GM12878 (cell line): ENCODE measurements around the gene MMP10. TPM values are rescaled to one million over a fixed set of nuclear protein-coding genes. Genes with fewer than 3 reads are reported as not detected.

ENCODE experiments used
- ATAC-seq: fragments of 200-7000 bp; cut with Tn5 transposase; 3 replicates; pipeline ENCODE4 v1.9.1; 2020; ENCODE audit warnings: mild to moderate bottlenecking, moderate library complexity
- BruUV-seq: library from RNA; stranded (reverse); fragments of 400-500 nt; replicated peaks from 2 replicates; lab custom pipeline; 2021; lab: Mats Ljungman, UMichigan
- CTCF ChIA-PET: fragments of 300-600 bp; sonication (Branson Sonifier 250); formaldehyde crosslinking; extraction: SDS; loops from one replicate; lab custom pipeline; 2021; ENCODE audit warnings: inconsistent platforms; lab: Yijun Ruan, JAX
- POLR2A ChIA-PET: fragments of 350-600 bp; formaldehyde crosslinking; extraction: SDS; loops from one replicate; lab custom pipeline; 2021; ENCODE audit warnings: inconsistent platforms; lab: Charles Lee
- RAD21 ChIA-PET: fragments of 300-600 bp; sonication (Branson Sonifier 250); formaldehyde crosslinking; loops from one replicate; lab custom pipeline; 2023; ENCODE audit warnings: antibody characterized with exemption; ENCODE audit not compliant: unreplicated experiment; lab: Charles Lee
- SMC1A ChIA-PET: fragments of 300-600 bp; sonication (Branson Sonifier 250); formaldehyde crosslinking; loops from one replicate; lab custom pipeline; 2023; ENCODE audit not compliant: unreplicated experiment, uncharacterized antibody; lab: Charles Lee
- DNase-seq: peaks from one replicate; pipeline ENCODE4 v3.0.0-alpha.2; 2011; ENCODE audit warnings: low read depth, low spot score
- FAIRE-seq: peaks from 3 replicates; lab custom pipeline; 2011; peaks lifted over from hg19 to GRCh38; lab: Jason Lieb, UNC
- H2AFZ ChIP-seq: 2 replicates; pipeline ENCODE4 v1.6.0; 2011; ENCODE audit warnings: low read depth, low read length, control low read depth; ENCODE audit not compliant: control insufficient read depth
- H3K27ac ChIP-seq: 2 replicates; pipeline ENCODE4 v1.5.1; 2011; ENCODE audit warnings: control low read depth; ENCODE audit not compliant: control insufficient read depth, insufficient read depth
- H3K27me3 ChIP-seq, 2 experiments: replicated peaks in 1 of 2; 2 replicates each; pipeline versions ENCODE4 v1.6.0 to v1.6.1; 2011; ENCODE audit warnings: low read length in 1 of 2; ENCODE audit not compliant: control insufficient read depth in 2 of 2, insufficient read depth in 2 of 2
- H3K36me3 ChIP-seq, 2 experiments: 2 replicates each; pipeline ENCODE4 v1.5.1; 2011; ENCODE audit warnings: low read length in 1 of 2; ENCODE audit not compliant: control insufficient read depth in 2 of 2, insufficient read depth in 2 of 2
- H3K4me1 ChIP-seq: 2 replicates; pipeline ENCODE4 v1.6.1; 2011; ENCODE audit warnings: mild to moderate bottlenecking, low read length, moderate library complexity, mixed read lengths; ENCODE audit not compliant: control insufficient read depth, insufficient read depth
- H3K4me2 ChIP-seq: 2 replicates; pipeline ENCODE4 v1.6.0; 2011; ENCODE audit warnings: control low read depth; ENCODE audit not compliant: control insufficient read depth, insufficient read depth
- H3K4me3 ChIP-seq: fragments of 200-600 bp; sonication (generic); 2 replicates; pipeline ENCODE4 v1.5.1; 2016
- H3K79me2 ChIP-seq: 2 replicates; pipeline ENCODE4 v1.6.0; 2011; ENCODE audit warnings: low read length; ENCODE audit not compliant: control insufficient read depth, insufficient read depth
- H3K9ac ChIP-seq: 2 replicates; pipeline ENCODE4 v1.8.0; 2011; ENCODE audit warnings: low read length, control low read depth, mixed read lengths; ENCODE audit not compliant: control insufficient read depth, insufficient read depth
- H3K9me3 ChIP-seq: replicated peaks from 3 replicates; pipeline ENCODE4 v1.5.1; 2011; ENCODE audit warnings: mild to moderate bottlenecking, low read length; ENCODE audit not compliant: control insufficient read depth, insufficient read depth
- H4K20me1 ChIP-seq: 2 replicates; pipeline ENCODE4 v1.6.0; 2011; ENCODE audit not compliant: control insufficient read depth, insufficient read depth
- DPF2 ChIP-seq: fragments of 450-650 bp; IDR thresholded peaks from 2 replicates; pipeline ENCODE4 v1.6.1; 2017; ENCODE audit warnings: mild to moderate bottlenecking
- E2F8 ChIP-seq: fragments of 450-650 bp; IDR thresholded peaks from 2 replicates; pipeline ENCODE4 v1.6.1; 2018; ENCODE audit warnings: mild to moderate bottlenecking, low read depth, moderate library complexity; ENCODE audit not compliant: partially characterized antibody
- GATAD2B ChIP-seq: fragments of 450-650 bp; conservative IDR thresholded peaks from 2 replicates; pipeline ENCODE4 v1.6.1; 2017; ENCODE audit warnings: low read depth, mild to moderate bottlenecking, moderate library complexity
- IRF4 ChIP-seq: IDR thresholded peaks from 2 replicates; pipeline ENCODE4 v1.6.1; 2011; ENCODE audit warnings: low read depth, low read length
- STAT1 ChIP-seq: fragments of 450-650 bp; conservative IDR thresholded peaks from 2 replicates; pipeline ENCODE4 v1.6.1; 2014; ENCODE audit warnings: antibody characterized with exemption, mild to moderate bottlenecking
- SUPT20H ChIP-seq: IDR thresholded peaks from 2 replicates; pipeline ENCODE4 v1.6.1; 2011; ENCODE audit warnings: low read depth, mild to moderate bottlenecking, low read length, moderate library complexity, borderline replicate concordance; ENCODE audit not compliant: control insufficient read depth
- TCF7 ChIP-seq: IDR thresholded peaks from 2 replicates; pipeline ENCODE4 v1.6.1; 2014; ENCODE audit warnings: antibody characterized with exemption, borderline replicate concordance
- ZNF622 ChIP-seq: fragments of 450-650 bp; IDR thresholded peaks from 2 replicates; pipeline ENCODE4 v1.6.1; 2017; ENCODE audit warnings: mild to moderate bottlenecking, inconsistent platforms
- WGBS: methylation state at CpG from one replicate; pipeline ENCODE4 v1.1.6; 2016; ENCODE audit warnings: low lambda C conversion rate; ENCODE audit not compliant: insufficient replicate concordance, insufficient coverage; ENCODE audit errors: missing lambda C conversion rate; 5-methylcytosine and 5-hydroxymethylcytosine counted together
- in situ Hi-C: fragments of 300-500 bp; cut with MboI; formaldehyde crosslinking; loops from 9 replicates; pipeline ENCODE4 v1.14.3; 2018; ENCODE audit warnings: mixed read lengths
- intact Hi-C: fragments of 100-400 bp; cut with micrococcal nuclease; formaldehyde crosslinking; loops from one replicate; pipeline ENCODE4 v1.14.2; 2022; ENCODE audit not compliant: unreplicated experiment
- polyA plus RNA-seq, 11 experiments: library from polyadenylated mRNA; depleted of rRNA in 4 of 11; unstranded in 6 of 11; stranded (reverse) in 5 of 11; fragments of >200 nt; fragmentation: Nextera tagmentation in 4 of 11; fragmentation: Illumina TruSeq in 1 of 11; extraction: Ambion mirVana in 4 of 11; extraction: Trizol in 1 of 11; gene quantifications; 1 replicate in 1 of 11; 2 replicates in 10 of 11; pipeline versions ENCODE4 v1.2.1 to v1.2.3, GENCODE V29; 2011 to 2016; ENCODE audit warnings: inconsistent platforms in 2 of 11, missing spikeins in 2 of 11, low read depth in 1 of 11
- total RNA-seq, 4 experiments: library from RNA; depleted of rRNA in 3 of 4; stranded (reverse); fragments of >200 nt in 3 of 4; fragmentation: Illumina TruSeq in 1 of 4; extraction: Trizol in 1 of 4; gene quantifications; 2 replicates each; pipeline versions ENCODE4 v1.2.1 to v1.2.3, GENCODE V29; 2013 to 2021

MMP10 gene
- total and polyA plus RNA-seq, 10 of the 15 experiments (the other 5 are each of a cell fraction or from before 2014, with no cell fraction given) = not detected

DNA sequence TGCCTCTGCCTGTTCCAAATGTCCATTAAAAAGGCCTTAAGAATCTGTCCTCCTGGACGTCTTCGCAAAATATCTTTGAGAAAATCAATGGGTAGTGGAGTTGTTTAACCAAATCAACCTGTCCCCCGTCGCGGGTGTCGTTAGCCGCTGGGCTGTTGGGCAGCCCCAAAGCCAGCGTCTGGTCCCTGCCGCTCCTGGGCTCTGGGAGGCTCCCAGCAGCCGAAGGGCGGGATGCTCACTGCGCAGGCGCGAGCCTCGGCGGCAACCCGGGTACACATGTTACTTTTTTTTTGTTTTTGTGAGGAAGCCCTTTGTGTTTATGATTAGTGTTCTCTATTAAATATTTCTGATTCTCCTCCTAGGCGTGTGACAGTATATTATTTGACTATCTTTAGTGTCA is 12.6 kb downstream of the MMP10 start:
- Histone ChIP-seq H3K9ac (no peak overlapping the region), H3K27ac (no peak overlapping the region), H4K20me1 (no peaks in the 10 kb centered on the region), H3K4me2 (no peak overlapping the region), H3K9me3 (no peaks in the 10 kb centered on the region), H2AFZ (no peak overlapping the region), H3K4me1 (no peaks in the 10 kb centered on the region), H3K27me3 (no peaks in the 10 kb centered on the region; a peak in 2 of 4 replicates), H3K36me3 (no peaks in the 10 kb centered on the region), H3K79me2 (no peaks in the 10 kb centered on the region), H3K4me3 (no peak overlapping the region)
- ChIA-PET SMC1A (no interaction called here), CTCF (no interaction called here), POLR2A (no interaction called here), RAD21 (interaction anchor here (0.6 kb wide), 1 partner anchor 29 kb away, joined by 3 read pairs; no protein-coding TSS in a partner anchor)
- no peak for DNase-seq
- TF ChIP-seq IRF4 (no peak), DPF2 (no peak), SUPT20H (no peak), ZNF622 (no peak), TCF7 (no peak), E2F8 (no peak), GATAD2B (no peak), STAT1 (no peak)
- ATAC-seq = no peak
- intact Hi-C loops (no loop called here), in situ Hi-C loops (no loop called here)
- WGBS = 45% methylated on average over 18 of the region's 18 CpGs
- FAIRE-seq = no peak
- BruUV-seq = no TSS peak
